WTC11 (cell line): ENCODE results near the gene COL25A1. TPM values are rescaled to one million over a fixed set of nuclear protein-coding genes. Genes with fewer than 3 reads are reported as not detected.

Experiments
- ATAC-seq: fragments of 200-7000 bp; cut with Tn5 transposase; 2 replicates; pipeline ENCODE4 v1.10.0; 2021; ENCODE audit warnings: mild to moderate bottlenecking, moderate library complexity
- CTCF ChIA-PET: fragments of 300-600 bp; sonication (Branson Sonifier 250); formaldehyde crosslinking; loops from one replicate; lab custom pipeline; 2021; ENCODE audit warnings: antibody characterized with exemption; lab: Charles Lee
- POLR2A ChIA-PET: fragments of 350-600 bp; sonication (Branson Sonifier 250); formaldehyde crosslinking; loops from one replicate; lab custom pipeline; 2021; ENCODE audit warnings: antibody characterized with exemption; lab: Charles Lee
- DNase-seq: peaks from one replicate; pipeline ENCODE4 v3.0.0; 2021; ENCODE audit warnings: low spot score
- H3K27ac Mint-ChIP-seq: 2 replicates; pipeline ENCODE4 v1.8.0; 2021; ENCODE audit warnings: mixed read lengths
- H3K27me3 Mint-ChIP-seq: 2 replicates; pipeline ENCODE4 v1.8.0; 2021; ENCODE audit warnings: low read depth, mild to moderate bottlenecking, moderate library complexity, mixed read lengths
- H3K36me3 Mint-ChIP-seq: 2 replicates; pipeline ENCODE4 v1.8.0; 2021; ENCODE audit warnings: mixed read lengths
- H3K4me1 Mint-ChIP-seq: 2 replicates; pipeline ENCODE4 v1.8.0; 2022; ENCODE audit warnings: mixed read lengths
- H3K4me3 Mint-ChIP-seq: 2 replicates; pipeline ENCODE4 v1.8.0; 2021; ENCODE audit warnings: mild to moderate bottlenecking, moderate library complexity, mixed read lengths
- H3K9me3 Mint-ChIP-seq: 2 replicates; pipeline ENCODE4 v1.8.0; 2021; ENCODE audit warnings: mixed read lengths
- ATF1 ChIP-seq: sonication (generic); formaldehyde crosslinking; IDR thresholded peaks from 2 replicates; pipeline ENCODE4 v1.8.1; 2023; ENCODE audit warnings: mild to moderate bottlenecking, moderate library complexity, missing genetic modification reagents
- ATF6 ChIP-seq: sonication (generic); formaldehyde crosslinking; IDR thresholded peaks from 2 replicates; pipeline ENCODE4 v1.8.1; 2023; ENCODE audit warnings: mild to moderate bottlenecking, missing genetic modification reagents
- CREB1 ChIP-seq: sonication (generic); formaldehyde crosslinking; IDR thresholded peaks from 2 replicates; pipeline ENCODE4 v1.8.0; 2023; ENCODE audit warnings: mild to moderate bottlenecking, missing genetic modification reagents
- E2F5 ChIP-seq: sonication (generic); formaldehyde crosslinking; IDR thresholded peaks from 2 replicates; pipeline ENCODE4 v1.8.1; 2022; ENCODE audit warnings: mild to moderate bottlenecking, moderate library complexity, missing genetic modification reagents
- ELF4 ChIP-seq: sonication (generic); formaldehyde crosslinking; IDR thresholded peaks from 2 replicates; pipeline ENCODE4 v1.8.1; 2022; ENCODE audit warnings: low read depth, mild to moderate bottlenecking, moderate library complexity, missing genetic modification reagents
- EMX1 ChIP-seq: fragments of 250-450 bp; sonication (Bioruptor Pico); IDR thresholded peaks from 2 replicates; pipeline ENCODE4 v1.8.0; 2021; ENCODE audit warnings: mild to moderate bottlenecking
- FOXJ3 ChIP-seq: sonication (generic); formaldehyde crosslinking; IDR thresholded peaks from 2 replicates; pipeline ENCODE4 v1.9.0; 2021; ENCODE audit warnings: missing genetic modification reagents, mild to moderate bottlenecking, borderline replicate concordance
- FOXP4 ChIP-seq: sonication (generic); formaldehyde crosslinking; IDR thresholded peaks from 2 replicates; pipeline ENCODE4 v1.8.0; 2022; ENCODE audit warnings: mild to moderate bottlenecking, missing genetic modification reagents
- GRHL2 ChIP-seq: fragments of 250-450 bp; sonication (Bioruptor Pico); IDR thresholded peaks from 2 replicates; pipeline ENCODE4 v1.8.0; 2022; ENCODE audit warnings: mild to moderate bottlenecking, moderate library complexity; ENCODE audit not compliant: insufficient replicate concordance, severe bottlenecking
- HMGA2 ChIP-seq: fragments of 250-450 bp; sonication (Bioruptor Pico); IDR thresholded peaks from 2 replicates; pipeline ENCODE4 v1.4.0; 2021; ENCODE audit warnings: mild to moderate bottlenecking, moderate library complexity
- JAZF1 ChIP-seq: fragments of 250-450 bp; sonication (Bioruptor Pico); IDR thresholded peaks from 2 replicates; pipeline ENCODE4 v1.9.0; 2021; ENCODE audit warnings: moderate library complexity, mild to moderate bottlenecking, inconsistent platforms
- MLX ChIP-seq: sonication (generic); formaldehyde crosslinking; IDR thresholded peaks from 2 replicates; pipeline ENCODE4 v1.8.1; 2023; ENCODE audit warnings: mild to moderate bottlenecking, missing genetic modification reagents, moderate library complexity
- MYBL2 ChIP-seq: sonication (generic); formaldehyde crosslinking; IDR thresholded peaks from 2 replicates; pipeline ENCODE4 v1.8.1; 2023; ENCODE audit warnings: mild to moderate bottlenecking, moderate library complexity, missing genetic modification reagents
- NR2C2 ChIP-seq: sonication (generic); formaldehyde crosslinking; IDR thresholded peaks from 2 replicates; pipeline ENCODE4 v1.8.0; 2022; ENCODE audit warnings: mild to moderate bottlenecking, missing genetic modification reagents
- PREB ChIP-seq: sonication (generic); formaldehyde crosslinking; IDR thresholded peaks from 2 replicates; pipeline ENCODE4 v1.8.1; 2022; ENCODE audit warnings: mild to moderate bottlenecking, missing genetic modification reagents, moderate library complexity, borderline replicate concordance
- TP53 ChIP-seq: sonication (generic); formaldehyde crosslinking; IDR thresholded peaks from 2 replicates; pipeline ENCODE4 v1.8.1; 2023; ENCODE audit warnings: mild to moderate bottlenecking, missing genetic modification reagents
- USF1 ChIP-seq: sonication (generic); formaldehyde crosslinking; IDR thresholded peaks from 2 replicates; pipeline ENCODE4 v1.8.0; 2022; ENCODE audit warnings: mild to moderate bottlenecking, missing genetic modification reagents
- USF2 ChIP-seq: sonication (generic); formaldehyde crosslinking; IDR thresholded peaks from 2 replicates; pipeline ENCODE4 v1.8.1; 2023; ENCODE audit warnings: mild to moderate bottlenecking, missing genetic modification reagents, moderate library complexity
- ZBTB21 ChIP-seq: sonication (generic); formaldehyde crosslinking; IDR thresholded peaks from 2 replicates; pipeline ENCODE4 v1.8.1; 2023; ENCODE audit warnings: mild to moderate bottlenecking, missing genetic modification reagents, borderline replicate concordance
- ZNF121 ChIP-seq: sonication (generic); formaldehyde crosslinking; IDR thresholded peaks from 2 replicates; pipeline ENCODE4 v1.8.0; 2023; ENCODE audit warnings: missing genetic modification reagents
- ZNF138 ChIP-seq: sonication (generic); formaldehyde crosslinking; conservative IDR thresholded peaks from 2 replicates; pipeline ENCODE4 v1.8.1; 2022; ENCODE audit warnings: mild to moderate bottlenecking, moderate library complexity, missing genetic modification reagents
- ZNF219 ChIP-seq: sonication (generic); formaldehyde crosslinking; IDR thresholded peaks from 2 replicates; pipeline ENCODE4 v1.8.0; 2023; ENCODE audit warnings: missing genetic modification reagents, mild to moderate bottlenecking, borderline replicate concordance
- ZNF416 ChIP-seq: fragments of 250-450 bp; sonication (Bioruptor Pico); IDR thresholded peaks from 2 replicates; pipeline ENCODE4 v1.9.0; 2021; ENCODE audit warnings: mild to moderate bottlenecking, inconsistent platforms
- ZNF671 ChIP-seq: fragments of 250-450 bp; sonication (Bioruptor Pico); IDR thresholded peaks from 2 replicates; pipeline ENCODE4 v1.8.0; 2021; ENCODE audit warnings: mild to moderate bottlenecking
- total RNA-seq: library from RNA; stranded (reverse); gene quantifications from 3 replicates; pipeline ENCODE4 v1.2.3, GENCODE V29; 2021

Gene COL25A1
- total RNA-seq, 1 experiment from 2014 or later, result 6.6 TPM

GRCh38 chr4:108833046-108833445 is 469.4 kb downstream of the COL25A1 start:
- CTCF ChIA-PET, result interaction anchor here (2.8 kb wide), 1 partner anchor 461 kb away, joined by 15 read pairs; no protein-coding TSS in a partner anchor
- ATAC-seq, result peak; percentile 34; the same call in 1 of the 2 replicates
- TF ChIP-seq ZNF416 (CRISPR knock-in tag) (no peak), ZNF121 (CRISPR knock-in tag) (no peak), ATF1 (no peak), JAZF1 (no peak), ZNF219 (CRISPR knock-in tag) (no peak), GRHL2 (CRISPR knock-in tag) (no peak), TP53 (no peak), USF2 (no peak), FOXP4 (CRISPR knock-in tag) (no peak), USF1 (CRISPR knock-in tag) (no peak), EMX1 (no peak), ELF4 (CRISPR knock-in tag) (no peak), HMGA2 (CRISPR knock-in tag) (no peak), ZNF138 (CRISPR knock-in tag) (no peak), NR2C2 (CRISPR knock-in tag) (no peak), CREB1 (no peak)

GRCh38 chr4:108831886-108832285 is 470.6 kb downstream of the COL25A1 start:
- Mint-ChIP-seq H3K4me1 (no peaks in the 10 kb centered on the region), H3K36me3 (no peaks in the 10 kb centered on the region), H3K27ac (no peak overlapping the region), H3K4me3 (no peak overlapping the region), H3K27me3 (no peaks in the 10 kb centered on the region), H3K9me3 (no peaks in the 10 kb centered on the region)
- CTCF ChIA-PET, result interaction anchor here (2.8 kb wide), 1 partner anchor 462 kb away, joined by 15 read pairs; no protein-coding TSS in a partner anchor
- ATAC-seq (no peak), DNase-seq (no peak)
- POLR2A ChIA-PET, result no interaction called here
- no peak for TF ChIP-seq ZNF671 (CRISPR knock-in tag)
- TF ChIP-seq MLX (CRISPR knock-in tag), result no peak
- TF ChIP-seq MYBL2 (CRISPR knock-in tag), result no peak
- no peak for TF ChIP-seq PREB
- TF ChIP-seq E2F5 (CRISPR knock-in tag), result no peak
- no peak for TF ChIP-seq ZBTB21 (CRISPR knock-in tag)
- TF ChIP-seq ATF1, result no peak
- no peak for TF ChIP-seq CREB1
- TF ChIP-seq FOXJ3 (CRISPR knock-in tag), result no peak
- TF ChIP-seq ATF6, result no peak

More at GRCh38 chr4:108833046-108833445, 469.4 kb downstream of the COL25A1 start:
- no peaks in the 10 kb centered on the region for H3K36me3 Mint-ChIP-seq
- no peaks in the 10 kb centered on the region for H3K9me3 Mint-ChIP-seq
- no peak overlapping the region for H3K27ac Mint-ChIP-seq
- POLR2A ChIA-PET, result no interaction called here
- H3K4me3 Mint-ChIP-seq, result no peak overlapping the region
- H3K27me3 Mint-ChIP-seq, result no peaks in the 10 kb centered on the region
- H3K4me1 Mint-ChIP-seq, result no peaks in the 10 kb centered on the region
- no peak for DNase-seq
